Measurements from ENCODE around the gene CHMP2B. TPM values are rescaled to one million over a fixed set of nuclear protein-coding genes. Genes with fewer than 3 reads are reported as not detected.
"Not testable (repeated sequence)": the region's sequence is repeated elsewhere in the genome, so short reads cannot be mapped to it uniquely, and the experiment has no call there.

Gene CHMP2B
- total RNA-seq, 1 donor from 2014 or later: 19.6 TPM

DNA sequence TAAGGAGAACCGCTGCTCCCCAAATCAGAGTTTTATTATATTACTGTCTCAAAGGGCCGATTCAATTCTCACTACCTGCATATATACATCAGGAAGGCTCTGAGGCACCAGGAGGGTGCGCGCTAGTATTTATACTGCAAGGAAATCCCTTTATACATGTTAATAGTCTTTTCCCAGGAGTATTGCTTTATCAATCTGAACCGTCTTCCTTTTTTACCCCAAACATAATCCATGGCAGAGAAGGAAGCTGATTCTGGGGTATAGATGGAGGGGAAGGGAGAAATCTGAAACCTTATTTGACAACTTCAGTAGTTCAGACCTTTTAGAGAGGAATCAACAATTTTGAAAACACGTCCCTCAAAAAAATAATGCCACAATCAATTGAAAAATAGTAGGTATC lies 49.4 kb downstream of the CHMP2B start, which contains the start of gene POU1F1:
TSS of gene POU1F1 (minus strand) at position 101 of the 400 bp plus-strand sequence. CDS start 122 bp downstream, outside the sequence.
- H3K36me3 Mint-ChIP-seq (ENCODE audit: low read depth): no peaks in the 10 kb centered on the region
- H3K4me3 Mint-ChIP-seq: no peak within 1 kb of the TSS
- TF ChIP-seq, protein P1, sequence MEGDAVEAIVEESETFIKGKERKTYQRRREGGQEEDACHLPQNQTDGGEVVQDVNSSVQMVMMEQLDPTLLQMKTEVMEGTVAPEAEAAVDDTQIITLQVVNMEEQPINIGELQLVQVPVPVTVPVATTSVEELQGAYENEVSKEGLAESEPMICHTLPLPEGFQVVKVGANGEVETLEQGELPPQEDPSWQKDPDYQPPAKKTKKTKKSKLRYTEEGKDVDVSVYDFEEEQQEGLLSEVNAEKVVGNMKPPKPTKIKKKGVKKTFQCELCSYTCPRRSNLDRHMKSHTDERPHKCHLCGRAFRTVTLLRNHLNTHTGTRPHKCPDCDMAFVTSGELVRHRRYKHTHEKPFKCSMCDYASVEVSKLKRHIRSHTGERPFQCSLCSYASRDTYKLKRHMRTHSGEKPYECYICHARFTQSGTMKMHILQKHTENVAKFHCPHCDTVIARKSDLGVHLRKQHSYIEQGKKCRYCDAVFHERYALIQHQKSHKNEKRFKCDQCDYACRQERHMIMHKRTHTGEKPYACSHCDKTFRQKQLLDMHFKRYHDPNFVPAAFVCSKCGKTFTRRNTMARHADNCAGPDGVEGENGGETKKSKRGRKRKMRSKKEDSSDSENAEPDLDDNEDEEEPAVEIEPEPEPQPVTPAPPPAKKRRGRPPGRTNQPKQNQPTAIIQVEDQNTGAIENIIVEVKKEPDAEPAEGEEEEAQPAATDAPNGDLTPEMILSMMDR (conservative IDR thresholded peaks at IDR 0.05): no peak
- no peaks in the 10 kb centered on the region for H3K4me1 Mint-ChIP-seq
- no peaks in the 10 kb centered on the region for H3K27me3 Mint-ChIP-seq (ENCODE audit: low read depth)
- DNase-seq (ENCODE audit: low read depth, low spot score): no peak
- H3K27ac Mint-ChIP-seq (ENCODE audit: unreplicated experiment): no peak within 1 kb of the TSS
- H3K9me3 Mint-ChIP-seq: no peaks in the 10 kb centered on the region

DNA sequence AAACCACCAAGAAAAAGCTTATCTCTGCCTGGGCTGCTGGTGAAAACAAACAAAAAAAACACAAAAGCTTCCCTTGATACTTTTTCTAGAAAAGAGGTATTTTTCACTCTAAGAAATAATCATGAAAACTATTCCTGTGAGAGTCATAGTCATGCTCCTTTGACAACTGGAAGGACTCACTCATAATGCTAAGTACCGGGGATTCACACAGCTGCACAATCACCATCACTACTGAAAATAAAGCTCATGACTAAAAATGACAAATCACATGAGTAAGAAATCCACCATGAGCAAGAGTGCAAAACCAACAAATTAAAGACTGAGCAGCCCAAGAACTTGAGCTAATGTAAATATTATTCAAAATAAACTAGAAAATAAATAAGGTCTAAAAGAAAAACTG lies 59.9 kb downstream of the CHMP2B start:
- peaks cover 9% of the 10 kb centered on the region for H3K9me3 Mint-ChIP-seq
- H3K36me3 Mint-ChIP-seq (ENCODE audit: low read depth): no peaks in the 10 kb centered on the region
- H3K27ac Mint-ChIP-seq (ENCODE audit: unreplicated experiment): no peak overlapping the region
- H3K4me3 Mint-ChIP-seq: no peak overlapping the region
- no peak for DNase-seq (ENCODE audit: low read depth, low spot score)
- no peaks in the 10 kb centered on the region for H3K4me1 Mint-ChIP-seq
- TF ChIP-seq, protein P1 (conservative IDR thresholded peaks at IDR 0.05): no peak
- no peaks in the 10 kb centered on the region for H3K27me3 Mint-ChIP-seq (ENCODE audit: low read depth)

DNA sequence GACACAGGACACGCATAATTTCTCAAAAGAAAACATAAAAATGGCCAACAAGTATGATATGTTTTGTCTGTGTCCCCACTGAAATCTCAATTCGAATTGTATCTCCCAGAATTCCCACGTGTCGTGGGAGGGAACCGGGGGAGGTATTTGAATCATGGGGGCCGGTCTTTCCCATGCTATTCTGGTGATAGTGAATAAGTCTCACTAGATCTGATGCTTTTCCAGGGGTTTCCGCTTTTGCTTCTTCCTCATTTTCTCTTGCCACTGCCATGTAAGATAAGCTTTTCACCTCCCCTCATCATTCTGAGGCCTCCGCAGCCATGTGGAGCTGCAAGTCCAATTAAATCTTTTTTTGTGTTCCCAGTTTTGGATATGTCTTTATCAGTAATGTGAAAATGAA lies 61.3 kb downstream of the CHMP2B start:
- no peaks in the 10 kb centered on the region for H3K4me1 Mint-ChIP-seq
- no peaks in the 10 kb centered on the region for H3K36me3 Mint-ChIP-seq (ENCODE audit: low read depth)
- H3K4me3 Mint-ChIP-seq: no peak overlapping the region
- TF ChIP-seq, protein P1 (conservative IDR thresholded peaks at IDR 0.05): no peak
- H3K27ac Mint-ChIP-seq (ENCODE audit: unreplicated experiment): no peak overlapping the region
- no peak for DNase-seq (ENCODE audit: low read depth, low spot score)
- H3K9me3 Mint-ChIP-seq: peaks cover 9% of the 10 kb centered on the region
- H3K27me3 Mint-ChIP-seq (ENCODE audit: low read depth): no peaks in the 10 kb centered on the region

DNA sequence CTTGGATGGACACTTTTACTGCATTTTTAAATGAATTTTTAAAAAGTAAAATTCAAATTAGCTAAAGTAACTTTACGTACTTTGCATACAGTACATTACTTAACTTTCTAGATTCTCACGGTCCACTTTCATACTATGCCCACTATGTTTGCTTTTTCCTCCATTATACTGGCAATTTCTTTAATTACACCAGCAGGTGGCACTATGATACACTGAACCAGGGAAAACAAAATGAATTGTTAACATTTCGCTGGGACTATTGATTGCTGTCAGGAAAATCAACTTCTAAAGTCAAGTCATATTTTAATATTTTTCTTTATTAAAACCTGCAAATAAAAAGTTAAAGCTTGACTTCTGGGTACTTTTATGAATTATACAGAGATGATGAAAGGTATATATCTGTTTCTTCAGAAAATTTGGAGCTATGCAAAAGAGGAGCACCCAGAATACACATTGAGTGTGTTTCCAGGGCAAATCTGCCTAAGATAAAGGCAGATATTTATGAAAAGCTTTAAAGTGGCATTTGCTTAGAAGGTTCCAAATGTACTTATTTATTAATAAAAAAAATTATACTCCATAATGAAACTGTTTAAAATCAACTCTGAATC lies 71.1 kb downstream of the CHMP2B start:
- TF ChIP-seq, protein P1 (conservative IDR thresholded peaks at IDR 0.05): peak; percentile 88
- H3K9me3 Mint-ChIP-seq: no peaks in the 10 kb centered on the region
- no peaks in the 10 kb centered on the region for H3K4me1 Mint-ChIP-seq
- DNase-seq (ENCODE audit: low read depth, low spot score): no peak
- no peaks in the 10 kb centered on the region for H3K36me3 Mint-ChIP-seq (ENCODE audit: low read depth)
- H3K27me3 Mint-ChIP-seq (ENCODE audit: low read depth): no peaks in the 10 kb centered on the region
- H3K4me3 Mint-ChIP-seq: no peak overlapping the region
- H3K27ac Mint-ChIP-seq (ENCODE audit: unreplicated experiment): no peak overlapping the region

DNA sequence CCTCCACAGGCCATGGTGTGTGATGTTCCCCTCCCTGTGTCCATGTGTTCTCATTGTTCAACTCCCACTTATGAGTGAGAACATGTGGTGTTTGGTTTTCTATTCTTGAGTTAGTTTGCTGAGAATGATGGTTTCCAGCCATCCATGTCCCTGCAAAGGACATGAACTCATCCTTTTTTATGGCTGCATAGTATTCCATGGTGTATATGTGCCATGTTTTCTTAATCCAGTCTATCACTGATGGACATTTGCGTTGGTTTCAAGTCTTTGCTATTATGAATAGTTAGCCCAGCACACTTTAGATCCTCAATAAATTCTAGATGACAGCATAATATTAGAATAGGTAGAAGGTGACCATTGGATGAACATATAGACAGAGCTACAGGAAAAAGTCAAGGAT lies 77.9 kb downstream of the CHMP2B start:
- not testable (repeated sequence) for H3K27me3 Mint-ChIP-seq (ENCODE audit: low read depth); DNase-seq (ENCODE audit: low read depth, low spot score); H3K4me1 Mint-ChIP-seq; H3K36me3 Mint-ChIP-seq (ENCODE audit: low read depth); H3K9me3 Mint-ChIP-seq; H3K27ac Mint-ChIP-seq (ENCODE audit: unreplicated experiment); H3K4me3 Mint-ChIP-seq

Small RNAs within 50 kb of the gene (microRNA-seq; reads per million reads assigned to microRNA genes)
- not detected for gene MIR4795

Other genes with a start within 250 kb of the CHMP2B start
- 3.2 and 6.1 TPM in 2 replicates for gene VGLL3, start 236.2 kb upstream of the CHMP2B start, total RNA-seq
- not detected in 2 replicates for gene POU1F1, start 49.3 kb downstream of the CHMP2B start, total RNA-seq